ENCODE measurements around the gene OPN1SW.

Gene OPN1SW

GRCh38 chr7:128739990-128740682, 35.5 kb downstream of the OPN1SW start:
- no peak for TF ChIP-seq POLR2A (IDR thresholded peaks at IDR 0.05; ENCODE audit: low read depth, low read length)
- FAIRE-seq (no peak), DNase-seq (ENCODE audit: insufficient read length, low spot score) (no peak)

- peak; percentile 53 for FAIRE-seq
- TF ChIP-seq POLR2A (IDR thresholded peaks at IDR 0.05; ENCODE audit: low read depth, low read length): peak; percentile 95
- DNase-seq (ENCODE audit: insufficient read length, low spot score): peak; percentile 93
These were observed 36.3 kb downstream of the OPN1SW start, which contains the start of gene CALU for GRCh38 chr7:128739048-128739962. TSS of gene CALU (plus strand) at chr7:128739359. CDS start at chr7:128748584, 9,225 bp downstream.

- DNase-seq (ENCODE audit: insufficient read length, low spot score) (no peak), FAIRE-seq (no peak)
- TF ChIP-seq POLR2A (IDR thresholded peaks at IDR 0.05; ENCODE audit: low read depth, low read length): no peak; the same call in none of the 2 replicates
These were observed 37.0 kb downstream of the OPN1SW start for GRCh38 chr7:128738570-128739047.

GRCh38 chr7:128737867-128738385, 37.7 kb downstream of the OPN1SW start:
- DNase-seq (ENCODE audit: insufficient read length, low spot score) (peak; percentile 53), FAIRE-seq (no peak)
- TF ChIP-seq POLR2A (IDR thresholded peaks at IDR 0.05; ENCODE audit: low read depth, low read length): no peak

DNA sequence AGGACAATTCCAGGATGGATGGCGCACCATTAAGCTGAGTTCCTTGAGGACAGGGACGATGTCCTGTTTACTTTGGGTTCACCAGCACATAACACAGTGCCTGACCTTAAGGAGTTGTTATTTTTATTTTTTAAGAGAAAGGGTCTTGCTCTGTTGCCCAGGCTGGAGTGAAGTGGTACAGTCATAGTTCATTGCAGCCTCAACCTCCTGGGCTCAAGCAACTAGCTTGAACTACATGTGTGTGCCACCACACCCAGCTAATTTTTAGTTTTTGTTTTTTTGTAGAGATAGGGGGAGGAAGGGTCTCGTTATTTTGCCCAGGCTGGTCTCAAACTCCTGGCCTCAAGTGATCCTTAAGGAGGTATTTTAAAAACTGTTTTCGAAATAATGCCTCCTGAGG, 38.2 kb downstream of the OPN1SW start:
- TF ChIP-seq POLR2A (IDR thresholded peaks at IDR 0.05; ENCODE audit: low read depth, low read length): no peak
- no peak for DNase-seq (ENCODE audit: insufficient read length, low spot score)
- no peak for FAIRE-seq

- no peak for TF ChIP-seq POLR2A (IDR thresholded peaks at IDR 0.05; ENCODE audit: low read depth, low read length)
- no peak for DNase-seq (ENCODE audit: insufficient read length, low spot score)
- FAIRE-seq: no peak
These were observed 40.2 kb downstream of the OPN1SW start for GRCh38 chr7:128735436-128735835.

GRCh38 chr7:128734890-128735289, 40.7 kb downstream of the OPN1SW start:
- FAIRE-seq: no peak

GRCh38 chr7:128733278-128733645, 42.3 kb downstream of the OPN1SW start:
- no peak for TF ChIP-seq POLR2A (IDR thresholded peaks at IDR 0.05; ENCODE audit: low read depth, low read length)
- FAIRE-seq (no peak), DNase-seq (ENCODE audit: insufficient read length, low spot score) (no peak)

More at GRCh38 chr7:128734890-128735289, 40.7 kb downstream of the OPN1SW start:
- no peak for TF ChIP-seq POLR2A (IDR thresholded peaks at IDR 0.05; ENCODE audit: low read depth, low read length)
- DNase-seq (ENCODE audit: insufficient read length, low spot score): no peak

DNA sequence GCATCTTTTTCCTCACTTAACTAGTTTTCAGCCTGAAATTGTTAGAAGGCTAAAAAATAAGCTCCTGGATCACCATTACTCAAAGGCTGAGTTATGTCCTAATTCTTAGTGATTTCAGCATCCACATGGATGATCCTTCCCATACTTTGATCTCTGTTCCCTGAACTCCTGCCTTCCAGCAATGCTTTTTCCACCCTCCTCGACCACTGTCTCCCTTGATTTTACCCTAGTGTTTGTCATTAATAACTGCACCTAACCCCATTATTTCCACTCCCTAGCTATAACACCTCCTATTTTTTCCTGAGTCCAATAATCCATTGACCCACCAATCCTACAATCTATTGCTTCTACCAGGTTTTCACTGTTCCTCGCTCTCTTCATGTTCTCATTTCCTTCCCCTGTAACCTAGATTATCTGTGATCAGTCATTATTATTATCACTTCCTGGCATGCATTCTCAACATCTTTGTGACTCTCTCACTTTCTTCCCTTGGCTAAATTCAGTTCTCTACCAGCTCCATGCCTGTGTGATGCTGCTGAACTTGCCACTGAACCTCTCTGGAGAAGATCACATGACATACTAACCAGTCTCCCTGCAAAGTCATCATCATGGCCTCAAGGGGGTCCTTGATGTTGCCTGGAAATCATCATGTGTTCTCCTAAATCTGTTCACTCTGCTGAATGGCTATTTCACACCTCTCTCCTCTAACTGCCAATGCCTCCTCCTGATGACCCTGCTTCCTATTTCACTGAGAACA, 42.9 kb downstream of the OPN1SW start:
- no peak for FAIRE-seq
- no peak for DNase-seq (ENCODE audit: insufficient read length, low spot score)
- no peak for TF ChIP-seq POLR2A (IDR thresholded peaks at IDR 0.05; ENCODE audit: low read depth, low read length)

GRCh38 chr7:128731184-128731583, 44.4 kb downstream of the OPN1SW start:
- DNase-seq (ENCODE audit: insufficient read length, low spot score): no peak
- FAIRE-seq: no peak
- TF ChIP-seq POLR2A (IDR thresholded peaks at IDR 0.05; ENCODE audit: low read depth, low read length): no peak

DNA sequence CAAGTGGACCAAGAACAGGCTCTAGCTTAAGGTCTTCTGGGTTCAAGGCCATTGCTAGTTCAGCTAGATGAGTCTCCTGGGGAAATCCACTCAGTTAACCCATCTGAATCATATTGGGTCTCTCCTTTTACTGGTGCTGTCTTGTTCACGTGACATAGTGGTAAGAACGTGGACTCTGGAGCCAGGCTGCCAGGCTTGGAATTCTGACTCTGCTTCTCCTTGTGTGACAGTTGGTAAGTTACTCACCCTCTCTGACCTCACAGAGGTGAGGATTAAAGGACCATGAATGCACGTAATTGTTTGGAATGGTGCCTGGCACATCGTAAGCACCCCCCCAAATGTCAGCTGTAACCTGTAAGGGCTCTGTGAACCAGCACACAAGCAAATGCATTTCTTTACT, 46.1 kb downstream of the OPN1SW start:
- no peak for FAIRE-seq
- DNase-seq (ENCODE audit: insufficient read length, low spot score): no peak

GRCh38 chr7:128728598-128728997, 47.0 kb downstream of the OPN1SW start:
- no peak for TF ChIP-seq POLR2A (IDR thresholded peaks at IDR 0.05; ENCODE audit: low read depth, low read length)
- DNase-seq (ENCODE audit: insufficient read length, low spot score) (no peak), FAIRE-seq (no peak)

More for the DNA sequence above, 46.1 kb downstream of the OPN1SW start:
- no peak for TF ChIP-seq POLR2A (IDR thresholded peaks at IDR 0.05; ENCODE audit: low read depth, low read length)

DNA sequence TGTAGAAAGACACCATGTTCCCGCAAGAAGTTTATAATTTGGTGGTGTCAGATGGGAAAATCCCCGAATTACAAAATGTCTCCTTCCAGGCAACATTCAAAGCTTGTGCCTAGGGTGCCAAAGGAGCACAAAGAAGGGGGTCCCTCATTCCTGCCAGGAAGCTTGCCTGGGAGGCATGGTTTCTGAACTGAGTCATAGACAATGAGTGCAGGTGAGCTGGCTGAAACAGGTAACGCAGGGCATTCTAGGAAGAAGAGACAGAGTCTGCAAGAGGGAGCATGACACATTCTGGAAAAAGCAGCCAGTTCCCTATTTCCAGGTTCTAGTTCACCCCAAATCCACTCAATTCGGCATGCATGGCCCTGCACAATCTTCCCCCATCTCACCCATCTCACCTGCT, 48.4 kb downstream of the OPN1SW start:
- FAIRE-seq (no peak), DNase-seq (ENCODE audit: insufficient read length, low spot score) (no peak)
- TF ChIP-seq POLR2A (IDR thresholded peaks at IDR 0.05; ENCODE audit: low read depth, low read length): no peak

DNA sequence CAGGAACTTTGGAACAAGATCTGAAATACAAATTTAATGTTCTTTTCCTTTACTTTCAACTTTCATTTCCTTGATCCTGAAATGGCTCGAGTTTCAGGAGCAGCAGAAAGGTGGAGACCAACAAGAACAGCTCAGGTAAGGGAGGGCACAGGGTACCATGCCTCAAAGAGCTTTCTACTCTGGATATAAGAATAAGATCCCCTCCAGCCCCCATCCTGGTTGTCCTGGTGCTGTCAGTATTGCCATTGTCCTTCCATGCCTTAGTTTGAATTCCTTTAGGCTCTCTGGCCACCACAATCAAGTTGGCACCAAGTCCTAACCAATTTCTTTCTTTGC, 48.9 kb downstream of the OPN1SW start:
- TF ChIP-seq POLR2A (IDR thresholded peaks at IDR 0.05; ENCODE audit: low read depth, low read length): no peak
- FAIRE-seq: no peak
- DNase-seq (ENCODE audit: insufficient read length, low spot score): no peak

Measured in H54 (cell line).